ENCODE data around the gene RACK1.

RACK1 gene

GRCh38 chr5:181203093-181203711 is 40.5 kb downstream of the RACK1 start:
- no peak overlapping the region for H3K4me3 ChIP-seq (ENCODE audit: insufficient read length, low read depth)

GRCh38 chr5:181200816-181201215 is 42.9 kb downstream of the RACK1 start:
- DNase-seq (ENCODE audit: low read depth, low spot score), result no peak
- TF ChIP-seq SUZ12 (IDR thresholded peaks at IDR 0.05; ENCODE audit: extremely low read depth, insufficient read depth, insufficient read length) (no peak), YY1 (IDR thresholded peaks at IDR 0.05; ENCODE audit: insufficient read depth, insufficient read length) (no peak), ZNF274 (IDR thresholded peaks at IDR 0.05; ENCODE audit: low read depth, low read length) (no peak)
- Histone ChIP-seq H3K4me1 (ENCODE audit: insufficient read depth, insufficient read length) (peaks cover 16% of the 10 kb centered on the region), H3K9ac (ENCODE audit: insufficient read length, low read depth) (no peak overlapping the region), H3K4me3 (ENCODE audit: insufficient read length, low read depth) (no peak overlapping the region), H3K36me3 (ENCODE audit: insufficient read depth, insufficient read length, low read length) (no peaks in the 10 kb centered on the region), H3K9me3 (ENCODE audit: insufficient read depth, low read length) (no peaks in the 10 kb centered on the region), H3K27me3 (ENCODE audit: insufficient read depth, insufficient read length) (peaks cover 37% of the 10 kb centered on the region)

More at GRCh38 chr5:181203093-181203711, 40.5 kb downstream of the RACK1 start:
- peaks cover 45% of the 10 kb centered on the region for H3K27me3 ChIP-seq (ENCODE audit: insufficient read depth, insufficient read length)
- H3K36me3 ChIP-seq (ENCODE audit: insufficient read depth, insufficient read length, low read length), result no peaks in the 10 kb centered on the region
- H3K9me3 ChIP-seq (ENCODE audit: insufficient read depth, low read length), result no peaks in the 10 kb centered on the region
- TF ChIP-seq YY1 (IDR thresholded peaks at IDR 0.05; ENCODE audit: insufficient read depth, insufficient read length), result no peak
- no peak for TF ChIP-seq SUZ12 (IDR thresholded peaks at IDR 0.05; ENCODE audit: extremely low read depth, insufficient read depth, insufficient read length)
- TF ChIP-seq ZNF274 (IDR thresholded peaks at IDR 0.05; ENCODE audit: low read depth, low read length), result no peak
- no peak for DNase-seq (ENCODE audit: low read depth, low spot score)
- H3K9ac ChIP-seq (ENCODE audit: insufficient read length, low read depth), result no peak overlapping the region
- peaks cover 9% of the 10 kb centered on the region for H3K4me1 ChIP-seq (ENCODE audit: insufficient read depth, insufficient read length)

- Histone ChIP-seq H3K9ac (ENCODE audit: insufficient read length, low read depth) (no peak overlapping the region), H3K36me3 (ENCODE audit: insufficient read depth, insufficient read length, low read length) (no peaks in the 10 kb centered on the region), H3K9me3 (ENCODE audit: insufficient read depth, low read length) (no peaks in the 10 kb centered on the region), H3K27me3 (ENCODE audit: insufficient read depth, insufficient read length) (peaks cover 29% of the 10 kb centered on the region), H3K4me1 (ENCODE audit: insufficient read depth, insufficient read length) (peaks cover 16% of the 10 kb centered on the region), H3K4me3 (ENCODE audit: insufficient read length, low read depth) (no peak overlapping the region)
- TF ChIP-seq YY1 (IDR thresholded peaks at IDR 0.05; ENCODE audit: insufficient read depth, insufficient read length), result no peak
- TF ChIP-seq SUZ12 (IDR thresholded peaks at IDR 0.05; ENCODE audit: extremely low read depth, insufficient read depth, insufficient read length), result no peak
- no peak for TF ChIP-seq ZNF274 (IDR thresholded peaks at IDR 0.05; ENCODE audit: low read depth, low read length)
- no peak for DNase-seq (ENCODE audit: low read depth, low spot score)
These were observed 43.6 kb downstream of the RACK1 start for GRCh38 chr5:181199881-181200638.

GRCh38 chr5:181198905-181199519 is 44.7 kb downstream of the RACK1 start:
- Histone ChIP-seq H3K9me3 (ENCODE audit: insufficient read depth, low read length) (no peaks in the 10 kb centered on the region), H3K9ac (ENCODE audit: insufficient read length, low read depth) (peak overlapping the region; percentile 32), H3K36me3 (ENCODE audit: insufficient read depth, insufficient read length, low read length) (no peaks in the 10 kb centered on the region), H3K27me3 (ENCODE audit: insufficient read depth, insufficient read length) (peaks cover 19% of the 10 kb centered on the region), H3K4me3 (ENCODE audit: insufficient read length, low read depth) (no peak overlapping the region), H3K4me1 (ENCODE audit: insufficient read depth, insufficient read length) (peaks cover 16% of the 10 kb centered on the region)
- DNase-seq (ENCODE audit: low read depth, low spot score), result no peak
- TF ChIP-seq ZNF274 (IDR thresholded peaks at IDR 0.05; ENCODE audit: low read depth, low read length), result no peak
- no peak for TF ChIP-seq YY1 (IDR thresholded peaks at IDR 0.05; ENCODE audit: insufficient read depth, insufficient read length)
- no peak for TF ChIP-seq SUZ12 (IDR thresholded peaks at IDR 0.05; ENCODE audit: extremely low read depth, insufficient read depth, insufficient read length)

- H3K9ac ChIP-seq (ENCODE audit: insufficient read length, low read depth), result no peak overlapping the region
- no peak overlapping the region for H3K4me3 ChIP-seq (ENCODE audit: insufficient read length, low read depth)
- no peak for DNase-seq (ENCODE audit: low read depth, low spot score)
- TF ChIP-seq YY1 (IDR thresholded peaks at IDR 0.05; ENCODE audit: insufficient read depth, insufficient read length) (no peak), SUZ12 (IDR thresholded peaks at IDR 0.05; ENCODE audit: extremely low read depth, insufficient read depth, insufficient read length) (no peak), ZNF274 (IDR thresholded peaks at IDR 0.05; ENCODE audit: low read depth, low read length) (no peak)
- H3K36me3 ChIP-seq (ENCODE audit: insufficient read depth, insufficient read length, low read length), result no peaks in the 10 kb centered on the region
- H3K27me3 ChIP-seq (ENCODE audit: insufficient read depth, insufficient read length), result peaks cover 11% of the 10 kb centered on the region
- H3K4me1 ChIP-seq (ENCODE audit: insufficient read depth, insufficient read length), result peaks cover 16% of the 10 kb centered on the region
- H3K9me3 ChIP-seq (ENCODE audit: insufficient read depth, low read length), result no peaks in the 10 kb centered on the region
These were observed 45.5 kb downstream of the RACK1 start for GRCh38 chr5:181198106-181198685.

- Histone ChIP-seq H3K4me1 (ENCODE audit: insufficient read depth, insufficient read length) (peaks cover 16% of the 10 kb centered on the region), H3K36me3 (ENCODE audit: insufficient read depth, insufficient read length, low read length) (no peaks in the 10 kb centered on the region), H3K9ac (ENCODE audit: insufficient read length, low read depth) (no peak overlapping the region), H3K4me3 (ENCODE audit: insufficient read length, low read depth) (no peak overlapping the region), H3K9me3 (ENCODE audit: insufficient read depth, low read length) (no peaks in the 10 kb centered on the region), H3K27me3 (ENCODE audit: insufficient read depth, insufficient read length) (peaks cover 6% of the 10 kb centered on the region)
- TF ChIP-seq SUZ12 (IDR thresholded peaks at IDR 0.05; ENCODE audit: extremely low read depth, insufficient read depth, insufficient read length), result no peak
- no peak for TF ChIP-seq YY1 (IDR thresholded peaks at IDR 0.05; ENCODE audit: insufficient read depth, insufficient read length)
- TF ChIP-seq ZNF274 (IDR thresholded peaks at IDR 0.05; ENCODE audit: low read depth, low read length), result no peak
- DNase-seq (ENCODE audit: low read depth, low spot score), result no peak
These were observed 46.3 kb downstream of the RACK1 start for GRCh38 chr5:181197326-181197951.
